Astrocyte of the cerebellum (primary cell): ENCODE measurements around the gene PTPRK.

Experiments
- DNase-seq: peaks from one replicate; pipeline ENCODE4 v3.0.0-alpha.2; 2011; ENCODE audit warnings: low read depth
- H3K4me3 ChIP-seq: 2 replicates; pipeline ENCODE4 v1.5.1; 2011; ENCODE audit warnings: mild to moderate bottlenecking, low read depth, low read length, moderate library complexity
- CTCF ChIP-seq: IDR thresholded peaks from 2 replicates; pipeline ENCODE4 v1.5.1; 2012; ENCODE audit warnings: low read length, low read depth, moderate library complexity, mild to moderate bottlenecking; ENCODE audit errors: missing control alignments
- in situ Hi-C: cut with HindIII; loops from 2 replicates; pipeline ENCODE4 v1.10.0; 2017; ENCODE audit warnings: low sequenced_read_pairs

PTPRK gene

GRCh38 chr6:128062882-128063603 lies 457.4 kb downstream of the PTPRK start:
- H3K4me3 ChIP-seq: no peak overlapping the region
- DNase-seq: no peak
- in situ Hi-C loops: no loop called here
- no peak for TF ChIP-seq CTCF

GRCh38 chr6:128057946-128058345 lies 462.5 kb downstream of the PTPRK start:
- no peak for TF ChIP-seq CTCF
- in situ Hi-C loops: no loop called here
- DNase-seq: no peak

GRCh38 chr6:128057541-128057940 lies 462.9 kb downstream of the PTPRK start:
- in situ Hi-C loops: no loop called here
- no peak for TF ChIP-seq CTCF
- DNase-seq: no peak
- no peak overlapping the region for H3K4me3 ChIP-seq

More at GRCh38 chr6:128057946-128058345, 462.5 kb downstream of the PTPRK start:
- no peak overlapping the region for H3K4me3 ChIP-seq

- in situ Hi-C loops: no loop called here
- no peak for DNase-seq
- no peak for TF ChIP-seq CTCF
- H3K4me3 ChIP-seq: no peak overlapping the region
Observed at GRCh38 chr6:128053109-128053508, 467.3 kb downstream of the PTPRK start.

- in situ Hi-C loops: no loop called here
- H3K4me3 ChIP-seq: no peak overlapping the region
- DNase-seq: no peak
- TF ChIP-seq CTCF: no peak
Observed at GRCh38 chr6:128047989-128048388, 472.4 kb downstream of the PTPRK start.

GRCh38 chr6:128046033-128046432 lies 474.4 kb downstream of the PTPRK start:
- DNase-seq: no peak
- in situ Hi-C loops: no loop called here
- H3K4me3 ChIP-seq: no peak overlapping the region
- TF ChIP-seq CTCF: no peak
